ENCODE results near the gene CEACAM3.
"Not testable (repeated sequence)": the region's sequence is repeated elsewhere in the genome, so short reads cannot be mapped to it uniquely, and the experiment has no call there.

CEACAM3 gene

DNA sequence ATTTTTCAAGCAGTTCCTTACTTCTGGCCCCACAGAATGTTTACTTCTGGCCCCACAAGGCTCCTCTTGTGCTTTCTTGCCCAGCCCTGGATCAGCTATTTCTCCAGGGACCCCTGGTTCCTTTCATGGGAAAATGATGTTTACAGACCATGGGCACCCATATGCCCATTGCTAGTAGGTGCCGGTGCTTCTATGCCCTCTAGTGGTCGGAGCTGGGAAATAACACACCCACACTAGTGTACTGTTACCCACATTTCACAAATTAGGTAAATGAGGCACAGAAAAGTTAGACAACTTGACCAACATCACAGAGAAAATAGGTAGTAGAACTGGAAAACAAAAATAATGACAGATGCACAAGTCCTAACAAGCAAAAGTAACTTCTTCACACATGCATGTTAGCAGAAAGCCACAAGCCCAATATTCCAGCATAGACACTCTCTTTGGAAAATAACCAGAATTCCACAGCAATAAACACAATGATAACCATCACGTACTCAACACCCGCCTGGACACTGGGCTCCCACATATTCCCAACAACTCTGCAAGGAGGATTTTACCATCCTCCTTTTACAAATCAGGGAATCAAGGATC is 42.4 kb upstream of the CEACAM3 start:
- peak; percentile 32 for DNase-seq
- Histone ChIP-seq H3K4me3 (ENCODE audit: low read length) (no peak overlapping the region), H3K9ac (ENCODE audit: low read length) (no peak overlapping the region), H2AK5ac (ENCODE audit: low read length) (no peak overlapping the region), H2BK120ac (ENCODE audit: low read depth, low read length) (no peak overlapping the region), H3K36me3 (ENCODE audit: control insufficient read depth, insufficient read depth, low read length) (no peaks in the 10 kb centered on the region), H3K4me2 (ENCODE audit: low read length) (no peak overlapping the region), H3K79me2 (ENCODE audit: control insufficient read depth, insufficient read depth, low read length) (no peaks in the 10 kb centered on the region), H3K18ac (ENCODE audit: low read length) (no peak overlapping the region), H3K23ac (ENCODE audit: low read length) (no peak overlapping the region), H3K56ac (ENCODE audit: low read length) (no peak overlapping the region), H2BK5ac (ENCODE audit: low read length) (no peak overlapping the region), H3K4me1 (ENCODE audit: control insufficient read depth, low read depth, low read length) (no peaks in the 10 kb centered on the region), H2BK15ac (replicated peaks; ENCODE audit: low read depth) (no peak overlapping the region), H4K5ac (ENCODE audit: low read length) (no peak overlapping the region), H3K4ac (ENCODE audit: low read depth, low read length) (no peak overlapping the region), H3K27ac (ENCODE audit: low read depth, low read length) (no peak overlapping the region), H3K79me1 (ENCODE audit: low read length) (no peaks in the 10 kb centered on the region), H4K8ac (ENCODE audit: low read depth, low read length) (no peak overlapping the region), H3K27me3 (ENCODE audit: insufficient read depth, low read length, poor library complexity) (no peaks in the 10 kb centered on the region)
- no CpG with 5 or more reads among the region's 4 CpGs for WGBS (ENCODE audit: extremely low coverage, insufficient coverage, low lambda C conversion rate)

DNA sequence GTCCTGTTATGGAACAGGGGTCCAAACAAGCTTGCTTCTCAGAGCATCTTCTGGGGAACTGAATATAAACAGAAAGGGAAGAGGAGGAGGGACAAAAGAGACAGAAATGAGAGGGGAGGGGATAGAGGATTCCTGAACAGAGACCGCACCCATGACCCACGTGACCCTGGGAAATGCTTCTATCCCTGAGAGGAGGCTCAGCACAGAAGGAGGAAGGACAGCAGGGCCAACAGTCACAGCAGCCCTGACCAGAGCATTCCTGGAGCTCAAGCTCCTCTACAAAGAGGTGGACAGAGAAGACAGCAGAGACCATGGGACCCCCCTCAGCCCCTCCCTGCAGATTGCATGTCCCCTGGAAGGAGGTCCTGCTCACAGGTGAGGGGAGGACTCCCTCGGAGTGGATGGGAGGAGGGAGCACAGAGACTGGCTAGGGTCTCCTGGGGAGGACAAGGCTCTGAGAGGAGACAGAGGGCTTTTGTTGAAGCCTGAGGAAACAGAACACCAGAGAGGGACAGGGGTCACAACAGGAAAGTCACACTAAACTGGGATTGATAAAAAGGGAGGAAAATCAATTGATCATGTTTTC is 41.0 kb upstream of the CEACAM3 start, which contains the start of gene CEACAM6:
Gene CEACAM6, plus strand, starts transcription at position 203 of the 586 bp plus-strand sequence. Its CDS starts 109 bp downstream, at position 312.
- WGBS (ENCODE audit: extremely low coverage, insufficient coverage, low lambda C conversion rate), result no CpG with 5 or more reads among the region's 3 CpGs
- no peak within 1 kb of the TSS for H2BK120ac ChIP-seq (ENCODE audit: low read depth, low read length)

DNA sequence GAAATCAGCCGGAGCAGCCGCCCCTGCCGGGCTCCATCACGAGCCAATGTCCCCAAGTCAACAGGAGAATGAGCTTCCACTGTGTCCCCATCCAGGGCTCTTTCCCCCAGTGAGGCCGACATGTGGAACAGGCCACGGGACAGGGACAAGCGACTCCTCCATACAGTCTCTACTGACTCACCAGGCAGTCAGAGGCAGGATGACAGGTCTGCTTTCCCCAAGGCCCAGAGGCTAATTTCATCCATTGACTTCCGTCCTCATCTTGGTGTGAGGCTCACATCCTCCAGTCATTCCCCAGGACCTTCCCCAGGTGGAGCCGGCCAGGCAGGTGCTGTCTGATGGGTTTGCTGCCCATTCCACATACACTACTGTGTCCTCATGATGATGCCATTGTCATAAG is 37.5 kb upstream of the CEACAM3 start:
- DNase-seq, result no peak
- Histone ChIP-seq H3K27me3 (ENCODE audit: insufficient read depth, low read length, poor library complexity) (no peaks in the 10 kb centered on the region), H4K8ac (ENCODE audit: low read depth, low read length) (no peak overlapping the region), H3K4me1 (ENCODE audit: control insufficient read depth, low read depth, low read length) (no peaks in the 10 kb centered on the region), H3K4me3 (ENCODE audit: low read length) (no peak overlapping the region), H3K18ac (ENCODE audit: low read length) (no peak overlapping the region), H3K56ac (ENCODE audit: low read length) (no peak overlapping the region), H3K27ac (ENCODE audit: low read depth, low read length) (no peak overlapping the region), H2AK5ac (ENCODE audit: low read length) (no peak overlapping the region), H3K36me3 (ENCODE audit: control insufficient read depth, insufficient read depth, low read length) (no peaks in the 10 kb centered on the region), H3K4ac (ENCODE audit: low read depth, low read length) (no peak overlapping the region), H3K23ac (ENCODE audit: low read length) (no peak overlapping the region), H3K9ac (ENCODE audit: low read length) (no peak overlapping the region), H2BK120ac (ENCODE audit: low read depth, low read length) (no peak overlapping the region), H3K79me2 (ENCODE audit: control insufficient read depth, insufficient read depth, low read length) (no peaks in the 10 kb centered on the region), H2BK5ac (ENCODE audit: low read length) (no peak overlapping the region), H3K4me2 (ENCODE audit: low read length) (no peak overlapping the region), H2BK15ac (replicated peaks; ENCODE audit: low read depth) (no peak overlapping the region), H4K5ac (ENCODE audit: low read length) (no peak overlapping the region), H3K79me1 (ENCODE audit: low read length) (no peaks in the 10 kb centered on the region)
- no CpG with 5 or more reads among the region's 9 CpGs for WGBS (ENCODE audit: extremely low coverage, insufficient coverage, low lambda C conversion rate)

More for the DNA sequence above, 41.0 kb upstream of the CEACAM3 start, which contains the start of gene CEACAM6:
- no peak within 1 kb of the TSS for H4K8ac ChIP-seq (ENCODE audit: low read depth, low read length)
- H3K4me3 ChIP-seq (ENCODE audit: low read length), result no peak within 1 kb of the TSS
- H2BK15ac ChIP-seq (replicated peaks; ENCODE audit: low read depth), result no peak within 1 kb of the TSS
- H2AK5ac ChIP-seq (ENCODE audit: low read length), result no peak within 1 kb of the TSS
- no peaks in the 10 kb centered on the region for H3K79me2 ChIP-seq (ENCODE audit: control insufficient read depth, insufficient read depth, low read length)
- H3K4me2 ChIP-seq (ENCODE audit: low read length), result no peak within 1 kb of the TSS
- no peaks in the 10 kb centered on the region for H3K36me3 ChIP-seq (ENCODE audit: control insufficient read depth, insufficient read depth, low read length)
- no peak within 1 kb of the TSS for H3K9ac ChIP-seq (ENCODE audit: low read length)
- peak; percentile 0 for DNase-seq
- H2BK5ac ChIP-seq (ENCODE audit: low read length), result no peak within 1 kb of the TSS
- H3K23ac ChIP-seq (ENCODE audit: low read length), result no peak within 1 kb of the TSS
- H3K4me1 ChIP-seq (ENCODE audit: control insufficient read depth, low read depth, low read length), result no peaks in the 10 kb centered on the region
- H4K5ac ChIP-seq (ENCODE audit: low read length), result no peak within 1 kb of the TSS
- no peak within 1 kb of the TSS for H3K18ac ChIP-seq (ENCODE audit: low read length)
- H3K4ac ChIP-seq (ENCODE audit: low read depth, low read length), result no peak within 1 kb of the TSS
- H3K79me1 ChIP-seq (ENCODE audit: low read length), result no peaks in the 10 kb centered on the region
- no peaks in the 10 kb centered on the region for H3K27me3 ChIP-seq (ENCODE audit: insufficient read depth, low read length, poor library complexity)
- no peak within 1 kb of the TSS for H3K56ac ChIP-seq (ENCODE audit: low read length)
- no peak within 1 kb of the TSS for H3K27ac ChIP-seq (ENCODE audit: low read depth, low read length)

DNA sequence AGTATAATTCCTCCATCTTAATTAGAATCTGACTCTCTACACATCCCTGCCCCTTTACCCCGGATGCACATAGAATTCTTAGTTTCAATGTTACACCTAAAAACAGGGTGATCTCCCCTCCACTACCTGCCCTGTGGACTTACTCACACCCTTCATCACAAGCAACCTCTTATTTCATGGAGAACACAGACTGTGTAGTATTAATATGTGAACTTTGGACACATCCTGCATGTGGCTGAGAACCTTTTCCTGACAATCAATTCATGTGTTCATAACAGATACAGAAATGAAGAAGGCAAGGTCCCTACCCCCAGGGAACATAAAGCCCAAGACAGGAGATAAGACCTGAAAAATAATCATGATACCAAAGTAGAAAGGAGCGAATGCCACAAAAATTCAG is 29.3 kb upstream of the CEACAM3 start:
- no CpG with 5 or more reads among the region's 2 CpGs for WGBS (ENCODE audit: extremely low coverage, insufficient coverage, low lambda C conversion rate)
- no peak overlapping the region for H4K5ac ChIP-seq (ENCODE audit: low read length)
- no peaks in the 10 kb centered on the region for H3K27me3 ChIP-seq (ENCODE audit: insufficient read depth, low read length, poor library complexity)
- no peak overlapping the region for H3K56ac ChIP-seq (ENCODE audit: low read length)
- H3K79me1 ChIP-seq (ENCODE audit: low read length), result no peaks in the 10 kb centered on the region
- H2AK5ac ChIP-seq (ENCODE audit: low read length), result no peak overlapping the region
- no peak overlapping the region for H3K4me2 ChIP-seq (ENCODE audit: low read length)
- no peak overlapping the region for H4K8ac ChIP-seq (ENCODE audit: low read depth, low read length)
- H3K4me1 ChIP-seq (ENCODE audit: control insufficient read depth, low read depth, low read length), result no peaks in the 10 kb centered on the region
- no peak overlapping the region for H3K4ac ChIP-seq (ENCODE audit: low read depth, low read length)
- no peak overlapping the region for H2BK5ac ChIP-seq (ENCODE audit: low read length)
- no peak overlapping the region for H2BK120ac ChIP-seq (ENCODE audit: low read depth, low read length)
- H3K27ac ChIP-seq (ENCODE audit: low read depth, low read length), result no peak overlapping the region
- no peaks in the 10 kb centered on the region for H3K36me3 ChIP-seq (ENCODE audit: control insufficient read depth, insufficient read depth, low read length)
- H3K4me3 ChIP-seq (ENCODE audit: low read length), result no peak overlapping the region
- H3K79me2 ChIP-seq (ENCODE audit: control insufficient read depth, insufficient read depth, low read length), result no peaks in the 10 kb centered on the region
- DNase-seq, result no peak
- H2BK15ac ChIP-seq (replicated peaks; ENCODE audit: low read depth), result no peak overlapping the region
- no peak overlapping the region for H3K23ac ChIP-seq (ENCODE audit: low read length)
- no peak overlapping the region for H3K18ac ChIP-seq (ENCODE audit: low read length)
- H3K9ac ChIP-seq (ENCODE audit: low read length), result no peak overlapping the region

DNA sequence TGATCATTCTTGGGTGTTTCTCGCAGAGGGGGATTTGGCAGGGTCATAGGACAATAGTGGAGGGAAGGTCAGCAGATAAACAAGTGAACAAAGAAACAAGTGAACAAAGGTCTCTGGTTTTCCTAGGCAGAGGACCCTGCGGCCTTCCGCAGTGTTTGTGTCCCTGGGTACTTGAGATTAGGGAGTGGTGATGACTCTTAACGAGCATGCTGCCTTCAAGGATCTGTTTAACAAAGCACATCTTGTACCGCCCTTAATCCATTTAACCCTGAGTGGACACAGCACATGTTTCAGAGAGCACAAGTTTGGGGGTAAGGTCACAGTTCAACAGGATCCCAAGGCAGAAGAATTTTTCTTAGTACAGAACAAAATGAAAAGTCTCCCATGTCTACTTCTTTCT is 28.3 kb upstream of the CEACAM3 start:
- not testable (repeated sequence) for H4K8ac ChIP-seq (ENCODE audit: low read depth, low read length); H3K27me3 ChIP-seq (ENCODE audit: insufficient read depth, low read length, poor library complexity); H3K79me2 ChIP-seq (ENCODE audit: control insufficient read depth, insufficient read depth, low read length); H3K9ac ChIP-seq (ENCODE audit: low read length); H3K4me2 ChIP-seq (ENCODE audit: low read length); H3K36me3 ChIP-seq (ENCODE audit: control insufficient read depth, insufficient read depth, low read length); H3K56ac ChIP-seq (ENCODE audit: low read length); H3K27ac ChIP-seq (ENCODE audit: low read depth, low read length); H2AK5ac ChIP-seq (ENCODE audit: low read length); H3K18ac ChIP-seq (ENCODE audit: low read length); DNase-seq; H3K79me1 ChIP-seq (ENCODE audit: low read length); H3K4ac ChIP-seq (ENCODE audit: low read depth, low read length); H4K5ac ChIP-seq (ENCODE audit: low read length); H3K4me1 ChIP-seq (ENCODE audit: control insufficient read depth, low read depth, low read length); H2BK15ac ChIP-seq (replicated peaks; ENCODE audit: low read depth); H2BK5ac ChIP-seq (ENCODE audit: low read length); H3K4me3 ChIP-seq (ENCODE audit: low read length); H3K23ac ChIP-seq (ENCODE audit: low read length); H2BK120ac ChIP-seq (ENCODE audit: low read depth, low read length)
- no CpG with 5 or more reads among the region's 5 CpGs for WGBS (ENCODE audit: extremely low coverage, insufficient coverage, low lambda C conversion rate)

DNA sequence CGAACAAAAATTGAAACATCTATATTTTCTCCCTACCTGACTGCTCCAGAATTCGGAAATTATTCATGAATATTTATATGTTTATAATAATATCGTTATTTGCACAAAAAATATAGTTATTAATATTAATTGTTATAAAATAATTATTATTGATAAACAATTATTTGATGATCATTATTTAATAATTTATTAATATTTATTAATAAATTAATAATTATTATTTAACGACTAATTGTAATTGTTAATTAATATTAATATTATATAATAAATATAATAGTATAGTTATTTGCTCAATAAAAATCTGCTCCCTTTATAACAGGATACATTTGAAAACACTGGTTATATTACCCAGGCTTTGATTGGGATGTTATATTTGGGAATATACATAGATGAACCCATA is 26.8 kb upstream of the CEACAM3 start:
- Histone ChIP-seq H3K4me1 (ENCODE audit: control insufficient read depth, low read depth, low read length) (no peaks in the 10 kb centered on the region), H2BK120ac (ENCODE audit: low read depth, low read length) (no peak overlapping the region), H4K5ac (ENCODE audit: low read length) (no peak overlapping the region), H3K79me1 (ENCODE audit: low read length) (no peaks in the 10 kb centered on the region), H2BK5ac (ENCODE audit: low read length) (no peak overlapping the region), H2AK5ac (ENCODE audit: low read length) (no peak overlapping the region), H3K4ac (ENCODE audit: low read depth, low read length) (no peak overlapping the region), H3K18ac (ENCODE audit: low read length) (no peak overlapping the region), H3K56ac (ENCODE audit: low read length) (no peak overlapping the region), H3K27ac (ENCODE audit: low read depth, low read length) (no peak overlapping the region), H3K9ac (ENCODE audit: low read length) (no peak overlapping the region), H3K36me3 (ENCODE audit: control insufficient read depth, insufficient read depth, low read length) (no peaks in the 10 kb centered on the region), H3K23ac (ENCODE audit: low read length) (no peak overlapping the region), H2BK15ac (replicated peaks; ENCODE audit: low read depth) (no peak overlapping the region), H3K79me2 (ENCODE audit: control insufficient read depth, insufficient read depth, low read length) (no peaks in the 10 kb centered on the region), H4K8ac (ENCODE audit: low read depth, low read length) (no peak overlapping the region), H3K4me3 (ENCODE audit: low read length) (no peak overlapping the region), H3K4me2 (ENCODE audit: low read length) (no peak overlapping the region), H3K27me3 (ENCODE audit: insufficient read depth, low read length, poor library complexity) (no peaks in the 10 kb centered on the region)
- WGBS (ENCODE audit: extremely low coverage, insufficient coverage, low lambda C conversion rate), result no CpG with 5 or more reads among the region's 4 CpGs
- no peak for DNase-seq

Measured in mesendoderm (in vitro differentiated cells).